Spleen (tissue), 11 donors: ENCODE results near the gene OPRL1. TPM values are rescaled to one million over a fixed set of nuclear protein-coding genes. Genes with fewer than 3 reads are reported as not detected.

Experiments
- DNase-seq: peaks from one replicate; pipeline ENCODE4 v3.0.0-alpha.2; 2020
- H3K27ac ChIP-seq, 8 donors: fragments of 200-600 bp; sonication (generic) in 7 of 8; 1 replicate in 4 of 8; 2 replicates in 4 of 8; pipeline versions ENCODE4 v1.5.0 to v1.8.0; 2016 to 2021; ENCODE audit warnings: inconsistent platforms in 4 of 8, mild to moderate bottlenecking in 4 of 8, moderate library complexity in 1 of 8
- H3K27me3 ChIP-seq, 7 donors: fragments of 200-600 bp; sonication (generic) in 6 of 7; replicated peaks in 1 of 7; 1 replicate in 4 of 7; 2 replicates in 3 of 7; pipeline versions ENCODE4 v1.5.0 to v1.8.0; 2016 to 2021; ENCODE audit warnings: inconsistent platforms in 3 of 7, mild to moderate bottlenecking in 1 of 7
- H3K36me3 ChIP-seq, 6 donors: fragments of 200-600 bp; sonication (generic) in 5 of 6; 1 replicate in 4 of 6; 2 replicates in 2 of 6; pipeline versions ENCODE4 v1.5.0 to v1.8.0; 2016 to 2021; ENCODE audit warnings: inconsistent platforms in 2 of 6
- H3K4me1 ChIP-seq, 6 donors: fragments of 200-600 bp; sonication (generic) in 5 of 6; 1 replicate in 3 of 6; 2 replicates in 3 of 6; pipeline versions ENCODE4 v1.5.0 to v1.8.0; 2016 to 2021; ENCODE audit warnings: inconsistent platforms in 3 of 6
- H3K4me3 ChIP-seq, 8 donors: fragments of 200-600 bp; sonication (generic) in 7 of 8; 1 replicate in 4 of 8; 2 replicates in 4 of 8; pipeline versions ENCODE4 v1.5.0 to v1.8.0; 2016 to 2021; ENCODE audit warnings: inconsistent platforms in 4 of 8, mild to moderate bottlenecking in 4 of 8, moderate library complexity in 2 of 8
- H3K9me3 ChIP-seq, 8 donors: fragments of 200-600 bp; sonication (generic) in 7 of 8; 1 replicate in 4 of 8; 2 replicates in 4 of 8; pipeline versions ENCODE4 v1.5.0 to v1.8.0; 2016 to 2021; ENCODE audit warnings: inconsistent platforms in 4 of 8
- POLR2A ChIP-seq, 3 donors: fragments of 450-650 bp; IDR thresholded peaks; one replicate each; pipeline ENCODE4 v1.5.1; 2017; ENCODE audit warnings: antibody characterized with exemption in 3 of 3, mild to moderate bottlenecking in 1 of 3
- POLR2AphosphoS5 ChIP-seq, 3 donors: sonication (generic); formaldehyde crosslinking; IDR thresholded peaks; one replicate each; pipeline ENCODE4 v1.5.1; 2017; ENCODE audit warnings: antibody characterized with exemption in 3 of 3
- WGBS, 5 donors: extraction: QIAGEN DNeasy Blood & Tissue Kit in 3 of 5; methylation state at CpG; one replicate each; pipeline versions ENCODE4 v1.1.5 to v1.1.7; 2013 to 2018; 5-methylcytosine and 5-hydroxymethylcytosine counted together
- intact Hi-C: fragments of 100-400 bp; cut with DNase I; formaldehyde crosslinking; loops from one replicate; pipeline ENCODE4 v1.15.0; 2023; ENCODE audit warnings: low total_unique reads
- polyA plus RNA-seq, 3 donors: library from polyadenylated mRNA; stranded (reverse); fragments of 200-250 nt; gene quantifications; one replicate each; pipeline ENCODE4 v1.2.1, GENCODE V29; 2013
- total RNA-seq, 7 donors: library from RNA; depleted of rRNA in 3 of 7; stranded (reverse); fragments of >200 nt in 3 of 7; fragmentation: NEBNext Ultra II Directional in 4 of 7; extraction: Animal tissue kit (Norgen Biotek cat#: 25700) in 4 of 7; gene quantifications; one replicate each; pipeline versions ENCODE4 v1.1.0 to v1.2.1, GENCODE V29; 2016 to 2021
- TF ChIP-seq, protein P1 (sequence below), 11 experiments: fragments of 200-600 bp in 7 of 11; fragments of 450-650 bp in 4 of 11; sonication (generic) in 4 of 11; IDR thresholded peaks in 8 of 11; conservative IDR thresholded peaks in 3 of 11; 1 replicate in 7 of 11; 2 replicates in 4 of 11; pipeline versions ENCODE4 v1.4.0 to v1.8.0; 2016 to 2021; ENCODE audit warnings: antibody characterized with exemption in 11 of 11, inconsistent platforms in 4 of 11, mild to moderate bottlenecking in 1 of 11
- donor health status: healthy with polysubstance abuse.
- donor health status: DM: no; HTN: no; CAD: no; lungs with moderate emphysema.
- donor health status: DM: no; HTN: no; CAD: no.
- donor health status: Bipolar disorder and iron deficiency.
- donor health status: healthy.
- donor health status: DM: no; HTN: no; CAD: no.
- donor health status: DM: yes; HTN: yes; CAD: no.

OPRL1 gene
- total and polyA plus RNA-seq, 10 donors = 1.9 to 7.9 (median 5.0) TPM

- peaks cover 0 to 5% (median 0%) of the 10 kb centered on the region in 6 donors for H3K36me3 ChIP-seq
- no peaks in the 10 kb centered on the region for H3K27me3 ChIP-seq
- intact Hi-C loops = no loop called here
- peaks cover 0 to 9% (median 5%) of the 10 kb centered on the region in 8 donors for H3K9me3 ChIP-seq
- H3K4me1 ChIP-seq = peaks cover 0 to 4% (median 0%) of the 10 kb centered on the region in 6 donors
- DNase-seq = no peak
- no peak overlapping the region for H3K4me3 ChIP-seq
- TF ChIP-seq POLR2A (IDR thresholded peaks at IDR 0.05) (no peak), POLR2AphosphoS5 (IDR thresholded peaks at IDR 0.05) (no peak)
- TF ChIP-seq, protein P1, sequence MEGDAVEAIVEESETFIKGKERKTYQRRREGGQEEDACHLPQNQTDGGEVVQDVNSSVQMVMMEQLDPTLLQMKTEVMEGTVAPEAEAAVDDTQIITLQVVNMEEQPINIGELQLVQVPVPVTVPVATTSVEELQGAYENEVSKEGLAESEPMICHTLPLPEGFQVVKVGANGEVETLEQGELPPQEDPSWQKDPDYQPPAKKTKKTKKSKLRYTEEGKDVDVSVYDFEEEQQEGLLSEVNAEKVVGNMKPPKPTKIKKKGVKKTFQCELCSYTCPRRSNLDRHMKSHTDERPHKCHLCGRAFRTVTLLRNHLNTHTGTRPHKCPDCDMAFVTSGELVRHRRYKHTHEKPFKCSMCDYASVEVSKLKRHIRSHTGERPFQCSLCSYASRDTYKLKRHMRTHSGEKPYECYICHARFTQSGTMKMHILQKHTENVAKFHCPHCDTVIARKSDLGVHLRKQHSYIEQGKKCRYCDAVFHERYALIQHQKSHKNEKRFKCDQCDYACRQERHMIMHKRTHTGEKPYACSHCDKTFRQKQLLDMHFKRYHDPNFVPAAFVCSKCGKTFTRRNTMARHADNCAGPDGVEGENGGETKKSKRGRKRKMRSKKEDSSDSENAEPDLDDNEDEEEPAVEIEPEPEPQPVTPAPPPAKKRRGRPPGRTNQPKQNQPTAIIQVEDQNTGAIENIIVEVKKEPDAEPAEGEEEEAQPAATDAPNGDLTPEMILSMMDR (IDR thresholded peaks at IDR 0.05 in 8 of 11, conservative IDR thresholded peaks at IDR 0.05 in 3 of 11) = no peak
- WGBS, 5 donors = 82 to 92% (median 85%) methylated on average over 16 to 19 of the region's 19 CpGs
- H3K27ac ChIP-seq = no peak overlapping the region
These were observed 11.5 kb downstream of the OPRL1 start for GRCh38 chr20:64091340-64091739.

DNA sequence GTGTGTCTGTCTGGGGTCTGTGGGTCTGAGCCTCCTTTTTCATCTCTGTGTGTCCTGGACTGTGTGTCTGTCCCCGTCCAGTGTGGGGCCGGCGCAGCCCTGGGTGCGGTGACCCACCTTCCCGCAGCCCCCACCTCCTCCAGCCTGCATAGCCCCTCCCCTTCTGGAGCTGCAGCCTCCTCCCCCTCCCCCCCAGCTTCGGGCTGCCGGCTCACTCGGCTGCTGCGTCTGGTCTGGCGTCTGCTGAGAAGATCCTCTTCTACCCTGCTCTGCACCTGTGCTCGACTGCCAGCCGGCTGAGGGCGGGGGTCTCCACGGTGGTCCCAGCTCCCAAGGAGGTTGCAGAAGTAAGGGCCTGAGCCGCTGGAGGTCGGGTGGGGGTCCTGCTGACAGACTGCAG lies 11.9 kb downstream of the OPRL1 start:
- Histone ChIP-seq H3K27me3 (no peaks in the 10 kb centered on the region), H3K9me3 (peaks cover 0 to 6% (median 5%) of the 10 kb centered on the region in 8 donors), H3K4me1 (peaks cover 0 to 4% (median 0%) of the 10 kb centered on the region in 6 donors), H3K27ac (no peak overlapping the region), H3K4me3 (no peak overlapping the region), H3K36me3 (peaks cover 0 to 9% (median 0%) of the 10 kb centered on the region in 6 donors)
- 44 to 80% (median 48%) methylated on average over 1 to 16 of the region's 16 CpGs for WGBS, 5 donors
- no peak for TF ChIP-seq POLR2A (IDR thresholded peaks at IDR 0.05)
- TF ChIP-seq, protein P1 (IDR thresholded peaks at IDR 0.05 in 8 of 11, conservative IDR thresholded peaks at IDR 0.05 in 3 of 11) = no peak
- DNase-seq = no peak
- intact Hi-C loops = no loop called here

DNA sequence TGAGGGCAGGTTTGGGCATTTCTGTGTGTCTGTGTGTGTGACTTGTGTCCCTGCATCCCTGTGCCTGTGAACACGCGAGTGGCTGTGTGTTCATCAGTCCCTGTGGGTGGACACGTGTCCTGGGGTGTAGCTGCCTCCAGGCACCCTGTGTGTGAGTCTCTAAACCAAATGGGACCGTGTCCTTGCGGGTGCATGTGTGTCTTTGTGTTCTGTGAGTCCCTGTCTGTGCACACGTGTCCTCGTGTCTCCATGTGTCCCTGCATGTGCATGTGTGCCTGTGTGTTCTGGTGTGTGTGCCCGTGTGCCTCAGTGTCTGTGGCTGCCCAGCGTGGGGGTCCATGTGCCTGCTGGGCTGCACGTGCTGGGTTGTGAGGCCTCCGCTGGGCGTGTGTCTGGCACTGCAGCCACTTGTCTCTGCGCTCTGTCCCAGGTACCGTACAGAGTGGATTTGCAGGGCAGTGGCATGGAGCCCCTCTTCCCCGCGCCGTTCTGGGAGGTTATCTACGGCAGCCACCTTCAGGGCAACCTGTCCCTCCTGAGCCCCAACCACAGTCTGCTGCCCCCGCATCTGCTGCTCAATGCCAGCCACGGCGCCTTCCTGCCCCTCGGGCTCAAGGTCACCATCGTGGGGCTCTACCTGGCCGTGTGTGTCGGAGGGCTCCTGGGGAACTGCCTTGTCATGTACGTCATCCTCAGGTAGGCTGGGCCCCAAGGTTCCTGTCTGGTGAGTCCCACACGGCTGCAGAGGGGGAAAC lies 12.6 kb downstream of the OPRL1 start:
- peaks cover 0 to 5% (median 4%) of the 10 kb centered on the region in 8 donors for H3K9me3 ChIP-seq
- peaks cover 0 to 4% (median 0%) of the 10 kb centered on the region in 6 donors for H3K4me1 ChIP-seq
- WGBS, 5 donors = 56 to 76% (median 71%) methylated on average over 5 to 27 of the region's 27 CpGs
- peaks cover 0 to 16% (median 0%) of the 10 kb centered on the region in 6 donors for H3K36me3 ChIP-seq
- no peak overlapping the region for H3K27ac ChIP-seq
- intact Hi-C loops = no loop called here
- TF ChIP-seq POLR2A (IDR thresholded peaks at IDR 0.05) (no peak), POLR2AphosphoS5 (IDR thresholded peaks at IDR 0.05) (no peak)
- TF ChIP-seq, protein P1 (IDR thresholded peaks at IDR 0.05 in 8 of 11, conservative IDR thresholded peaks at IDR 0.05 in 3 of 11) = no peak
- no peaks in the 10 kb centered on the region for H3K27me3 ChIP-seq
- H3K4me3 ChIP-seq = no peak overlapping the region
- DNase-seq = no peak

GRCh38 chr20:64093013-64093503 lies 13.2 kb downstream of the OPRL1 start:
- H3K4me3 ChIP-seq = no peak overlapping the region
- intact Hi-C loops = no loop called here
- H3K27ac ChIP-seq = no peak overlapping the region
- no peak for DNase-seq
- no peaks in the 10 kb centered on the region for H3K27me3 ChIP-seq
- no peaks in the 10 kb centered on the region for H3K9me3 ChIP-seq
- H3K36me3 ChIP-seq = peaks cover 0 to 22% (median 1%) of the 10 kb centered on the region in 6 donors
- TF ChIP-seq, protein P1 (IDR thresholded peaks at IDR 0.05 in 8 of 11, conservative IDR thresholded peaks at IDR 0.05 in 3 of 11) = no peak
- no peak for TF ChIP-seq POLR2AphosphoS5 (IDR thresholded peaks at IDR 0.05)
- no peak for TF ChIP-seq POLR2A (IDR thresholded peaks at IDR 0.05)
- WGBS, 5 donors = 45 to 87% (median 67%) methylated on average over 7 to 9 of the region's 9 CpGs
- H3K4me1 ChIP-seq = peaks cover 0 to 4% (median 0%) of the 10 kb centered on the region in 6 donors
